Osteocyte (in vitro differentiated cells): ENCODE measurements around the gene HSD17B14. TPM values are rescaled to one million over a fixed set of nuclear protein-coding genes. Genes with fewer than 3 reads are reported as not detected.

Source experiments
- total RNA-seq: library from RNA; stranded (reverse); gene quantifications from 2 replicates; pipeline ENCODE4 v1.2.1, GENCODE V29; 2021

The HSD17B14 gene
- total RNA-seq, 1 donor from 2014 or later, result 23.9 TPM

Other genes starting within 250 kb of the HSD17B14 start
- gene SPACA4, start 229.7 kb downstream of the HSD17B14 start, total RNA-seq, result not detected in 2 replicates
- gene FAM83E, start 221.4 kb downstream of the HSD17B14 start, total RNA-seq, result 1.1 and 1.3 TPM in 2 replicates
- gene RPL18, start 217.3 kb downstream of the HSD17B14 start, total RNA-seq, result 1,287 and 1,310 TPM in 2 replicates
- gene SPHK2, start 217.0 kb downstream of the HSD17B14 start, total RNA-seq, result 34.4 and 34.7 TPM in 2 replicates
- 18.5 and 20.3 TPM in 2 replicates for gene DBP, start 199.1 kb downstream of the HSD17B14 start, total RNA-seq
- gene CA11, start 190.3 kb downstream of the HSD17B14 start, total RNA-seq, result 34.2 and 40.7 TPM in 2 replicates
- gene NTN5, start 163.5 kb downstream of the HSD17B14 start, total RNA-seq, result 1.3 and 1.7 TPM in 2 replicates
- gene FUT2, start 140.5 kb downstream of the HSD17B14 start, total RNA-seq, result not detected in 2 replicates
- gene MAMSTR, start 116.8 kb downstream of the HSD17B14 start, total RNA-seq, result 1.3 and 1.8 TPM in 2 replicates
- 0.43 and 0.57 TPM in 2 replicates for gene RASIP1, start 95.9 kb downstream of the HSD17B14 start, total RNA-seq
- not detected in 2 replicates for gene IZUMO1, start 89.6 kb downstream of the HSD17B14 start, total RNA-seq
- gene FUT1, start 83.8 kb downstream of the HSD17B14 start, total RNA-seq, result 0.11 TPM in 1 of 2 replicates, not detected in the other
- gene FGF21, start 81.0 kb downstream of the HSD17B14 start, total RNA-seq, result not detected in 2 replicates
- 48.5 and 50.5 TPM in 2 replicates for gene BCAT2, start 25.5 kb downstream of the HSD17B14 start, total RNA-seq
- gene PLEKHA4, start 32.1 kb upstream of the HSD17B14 start, total RNA-seq, result 31.0 and 40.0 TPM in 2 replicates
- 96.5 and 118 TPM in 2 replicates for gene PPP1R15A, start 35.9 kb upstream of the HSD17B14 start, total RNA-seq
- gene TULP2, start 62.3 kb upstream of the HSD17B14 start, total RNA-seq, result not detected in 2 replicates
- 260 and 264 TPM in 2 replicates for gene NUCB1, start 63.8 kb upstream of the HSD17B14 start, total RNA-seq
- gene DHDH, start 97.2 kb upstream of the HSD17B14 start, total RNA-seq, result 0.67 TPM in 1 of 2 replicates, not detected in the other
- 154 and 172 TPM in 2 replicates for gene BAX, start 118.4 kb upstream of the HSD17B14 start, total RNA-seq
- 2,724 and 2,792 TPM in 2 replicates for gene FTL, start 128.8 kb upstream of the HSD17B14 start, total RNA-seq
- gene GYS1, start 156.8 kb upstream of the HSD17B14 start, total RNA-seq, result 37.6 and 42.2 TPM in 2 replicates
- 61.2 and 64.2 TPM in 2 replicates for gene RUVBL2, start 157.4 kb upstream of the HSD17B14 start, total RNA-seq
- not detected in 2 replicates for gene LHB, start 180.6 kb upstream of the HSD17B14 start, total RNA-seq
- gene CGB3, start 187.8 kb upstream of the HSD17B14 start, total RNA-seq, result not detected in 2 replicates
- gene CGB2, start 195.4 kb upstream of the HSD17B14 start, total RNA-seq, result not detected in 2 replicates
- gene CGB1, start 200.4 kb upstream of the HSD17B14 start, total RNA-seq, result not detected in 2 replicates
- not detected in 2 replicates for gene CGB5, start 207.4 kb upstream of the HSD17B14 start, total RNA-seq
- gene CGB8, start 212.6 kb upstream of the HSD17B14 start, total RNA-seq, result not detected in 2 replicates
- 0.16 TPM in 1 of 2 replicates, not detected in the other for gene CGB7, start 221.3 kb upstream of the HSD17B14 start, total RNA-seq
- gene NTF4, start 228.3 kb upstream of the HSD17B14 start, total RNA-seq, result not detected in 2 replicates
- gene KCNA7, start 236.2 kb upstream of the HSD17B14 start, total RNA-seq, result not detected in 2 replicates
- gene SNRNP70, start 249.0 kb upstream of the HSD17B14 start, total RNA-seq, result 277 and 286 TPM in 2 replicates